GM12801 (cell line): Measurements from ENCODE around the gene PTPRO.

ENCODE experiments used
- CTCF ChIP-seq: IDR thresholded peaks from one replicate; pipeline ENCODE4 v1.5.1; 2011; ENCODE audit warnings: control low read depth; ENCODE audit not compliant: insufficient read length; ENCODE audit errors: extremely low read depth

The PTPRO gene

GRCh38 chr12:15389561-15389960 is 67.3 kb downstream of the PTPRO start:
- TF ChIP-seq CTCF, result no peak

- no peak for TF ChIP-seq CTCF
Observed at GRCh38 chr12:15393037-15393436, 70.7 kb downstream of the PTPRO start.

- no peak for TF ChIP-seq CTCF
Observed at GRCh38 chr12:15393995-15394394, 71.7 kb downstream of the PTPRO start.

GRCh38 chr12:15404485-15404884 is 82.2 kb downstream of the PTPRO start:
- no peak for TF ChIP-seq CTCF

GRCh38 chr12:15405606-15406005 is 83.3 kb downstream of the PTPRO start:
- no peak for TF ChIP-seq CTCF

- TF ChIP-seq CTCF, result no peak
Observed at GRCh38 chr12:15407025-15407424, 84.7 kb downstream of the PTPRO start.

- TF ChIP-seq CTCF, result no peak
Observed at GRCh38 chr12:15411842-15412241, 89.5 kb downstream of the PTPRO start.

- TF ChIP-seq CTCF, result no peak
Observed at GRCh38 chr12:15417691-15418090, 95.4 kb downstream of the PTPRO start.
